ENCODE measurements around the gene UPK1B.

The UPK1B gene

GRCh38 chr3:119211193-119211592, 37.8 kb downstream of the UPK1B start:
- Histone ChIP-seq H3K9me3 (ENCODE audit: control insufficient read depth, low read length) (no peaks in the 10 kb centered on the region), H3K4me3 (ENCODE audit: low read length) (no peak overlapping the region), H3K27me3 (ENCODE audit: control insufficient read depth, insufficient read depth, low read length) (no peaks in the 10 kb centered on the region), H3K9ac (ENCODE audit: low read length) (no peak overlapping the region), H3K4me1 (ENCODE audit: control insufficient read depth, insufficient read depth, low read length) (peaks cover 70% of the 10 kb centered on the region), H3K36me3 (ENCODE audit: control insufficient read depth, insufficient read depth, low read length) (peaks cover 16% of the 10 kb centered on the region)

DNA sequence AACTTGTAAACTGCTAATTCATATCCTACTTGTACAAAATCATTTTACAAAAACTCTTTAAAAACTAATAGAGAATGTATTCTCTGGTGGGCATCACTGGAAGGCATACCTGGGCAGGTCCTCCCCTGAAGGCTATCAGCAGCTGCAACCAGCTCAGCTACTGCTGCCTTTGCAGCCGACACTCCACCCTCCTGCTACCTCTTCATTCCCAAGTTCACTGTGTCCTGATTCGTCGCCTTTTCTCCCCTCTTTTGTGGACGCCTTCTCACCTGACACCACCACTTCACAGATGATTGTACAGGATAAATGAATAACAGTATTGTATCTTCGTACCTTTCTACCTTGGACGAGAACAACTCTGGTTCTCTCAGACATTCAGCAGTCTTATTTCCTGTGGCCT, 38.4 kb downstream of the UPK1B start:
- Histone ChIP-seq H3K4me1 (ENCODE audit: control insufficient read depth, insufficient read depth, low read length) (peaks cover 64% of the 10 kb centered on the region), H3K9ac (ENCODE audit: low read length) (no peak overlapping the region), H3K9me3 (ENCODE audit: control insufficient read depth, low read length) (no peaks in the 10 kb centered on the region), H3K36me3 (ENCODE audit: control insufficient read depth, insufficient read depth, low read length) (peaks cover 16% of the 10 kb centered on the region), H3K4me3 (ENCODE audit: low read length) (no peak overlapping the region), H3K27me3 (ENCODE audit: control insufficient read depth, insufficient read depth, low read length) (no peaks in the 10 kb centered on the region)

DNA sequence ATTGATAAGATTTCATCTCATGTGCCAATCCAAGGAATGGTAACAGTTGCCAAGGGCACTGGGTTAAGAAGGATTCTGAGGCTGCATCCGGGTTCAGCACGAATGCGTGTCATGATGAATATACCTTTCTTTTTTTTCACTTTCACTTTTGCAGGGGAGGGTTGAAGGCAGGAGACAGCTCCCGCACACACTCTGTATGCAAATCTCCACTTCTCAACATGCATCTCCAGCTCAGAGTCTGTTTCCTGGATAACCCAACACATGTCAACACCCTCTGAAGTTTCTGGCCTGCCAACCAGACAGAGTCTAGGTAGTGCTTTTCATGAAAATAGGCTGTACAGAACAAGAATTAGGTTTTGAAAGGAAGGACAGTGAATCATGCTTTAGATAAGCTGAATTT, 45.7 kb downstream of the UPK1B start:
- H3K4me1 ChIP-seq (ENCODE audit: control insufficient read depth, insufficient read depth, low read length), result peaks cover 38% of the 10 kb centered on the region
- no peak overlapping the region for H3K4me3 ChIP-seq (ENCODE audit: low read length)
- H3K9me3 ChIP-seq (ENCODE audit: control insufficient read depth, low read length), result no peaks in the 10 kb centered on the region
- H3K9ac ChIP-seq (ENCODE audit: low read length), result peak overlapping the region; percentile 4
- H3K27me3 ChIP-seq (ENCODE audit: control insufficient read depth, insufficient read depth, low read length), result no peaks in the 10 kb centered on the region
- peaks cover 19% of the 10 kb centered on the region for H3K36me3 ChIP-seq (ENCODE audit: control insufficient read depth, insufficient read depth, low read length)

GRCh38 chr3:119220198-119220597, 46.8 kb downstream of the UPK1B start:
- Histone ChIP-seq H3K4me3 (ENCODE audit: low read length) (no peak overlapping the region), H3K9me3 (ENCODE audit: control insufficient read depth, low read length) (no peaks in the 10 kb centered on the region), H3K36me3 (ENCODE audit: control insufficient read depth, insufficient read depth, low read length) (peaks cover 19% of the 10 kb centered on the region), H3K4me1 (ENCODE audit: control insufficient read depth, insufficient read depth, low read length) (peaks cover 34% of the 10 kb centered on the region), H3K27me3 (ENCODE audit: control insufficient read depth, insufficient read depth, low read length) (no peaks in the 10 kb centered on the region), H3K9ac (ENCODE audit: low read length) (no peak overlapping the region)

- Histone ChIP-seq H3K9ac (ENCODE audit: low read length) (no peak overlapping the region), H3K4me1 (ENCODE audit: control insufficient read depth, insufficient read depth, low read length) (peaks cover 36% of the 10 kb centered on the region), H3K27me3 (ENCODE audit: control insufficient read depth, insufficient read depth, low read length) (no peaks in the 10 kb centered on the region), H3K4me3 (ENCODE audit: low read length) (no peak overlapping the region), H3K36me3 (ENCODE audit: control insufficient read depth, insufficient read depth, low read length) (peaks cover 10% of the 10 kb centered on the region), H3K9me3 (ENCODE audit: control insufficient read depth, low read length) (no peaks in the 10 kb centered on the region)
Observed at GRCh38 chr3:119220970-119221667, 47.7 kb downstream of the UPK1B start.

GRCh38 chr3:119221779-119222320, 48.5 kb downstream of the UPK1B start:
- Histone ChIP-seq H3K4me1 (ENCODE audit: control insufficient read depth, insufficient read depth, low read length) (peaks cover 42% of the 10 kb centered on the region), H3K4me3 (ENCODE audit: low read length) (no peak overlapping the region), H3K9me3 (ENCODE audit: control insufficient read depth, low read length) (no peaks in the 10 kb centered on the region), H3K36me3 (ENCODE audit: control insufficient read depth, insufficient read depth, low read length) (peaks cover 9% of the 10 kb centered on the region), H3K27me3 (ENCODE audit: control insufficient read depth, insufficient read depth, low read length) (no peaks in the 10 kb centered on the region), H3K9ac (ENCODE audit: low read length) (no peak overlapping the region)

DNA sequence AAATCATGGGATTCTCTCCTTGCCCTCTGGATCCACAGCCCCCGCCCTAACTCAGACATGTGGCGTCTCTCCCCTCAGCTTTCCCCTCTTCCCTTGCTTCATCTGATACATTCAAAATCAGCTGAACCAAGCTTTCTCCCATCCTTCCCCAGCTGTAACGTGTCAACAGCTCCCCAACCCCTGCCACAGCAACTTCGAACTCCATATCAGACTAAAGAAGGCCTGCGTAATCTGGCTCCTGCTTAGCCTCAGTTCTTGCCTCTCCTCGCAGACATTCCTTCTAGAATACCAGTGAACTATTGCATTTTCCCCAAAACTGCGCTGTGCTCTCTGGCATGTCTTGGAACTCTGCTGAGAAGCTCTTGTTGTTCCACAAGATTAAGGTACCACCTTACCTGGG, 49.0 kb downstream of the UPK1B start:
- Histone ChIP-seq H3K4me3 (ENCODE audit: low read length) (no peak overlapping the region), H3K9me3 (ENCODE audit: control insufficient read depth, low read length) (no peaks in the 10 kb centered on the region), H3K4me1 (ENCODE audit: control insufficient read depth, insufficient read depth, low read length) (peaks cover 46% of the 10 kb centered on the region), H3K27me3 (ENCODE audit: control insufficient read depth, insufficient read depth, low read length) (no peaks in the 10 kb centered on the region), H3K36me3 (ENCODE audit: control insufficient read depth, insufficient read depth, low read length) (peaks cover 9% of the 10 kb centered on the region), H3K9ac (ENCODE audit: low read length) (no peak overlapping the region)

GRCh38 chr3:119223511-119223910, 50.1 kb downstream of the UPK1B start:
- Histone ChIP-seq H3K4me1 (ENCODE audit: control insufficient read depth, insufficient read depth, low read length) (peaks cover 53% of the 10 kb centered on the region), H3K9ac (ENCODE audit: low read length) (no peak overlapping the region), H3K27me3 (ENCODE audit: control insufficient read depth, insufficient read depth, low read length) (no peaks in the 10 kb centered on the region), H3K9me3 (ENCODE audit: control insufficient read depth, low read length) (no peaks in the 10 kb centered on the region), H3K36me3 (ENCODE audit: control insufficient read depth, insufficient read depth, low read length) (peaks cover 9% of the 10 kb centered on the region), H3K4me3 (ENCODE audit: low read length) (no peak overlapping the region)

GRCh38 chr3:119225121-119225520, 51.7 kb downstream of the UPK1B start:
- Histone ChIP-seq H3K36me3 (ENCODE audit: control insufficient read depth, insufficient read depth, low read length) (peaks cover 9% of the 10 kb centered on the region), H3K4me3 (ENCODE audit: low read length) (no peak overlapping the region), H3K4me1 (ENCODE audit: control insufficient read depth, insufficient read depth, low read length) (peaks cover 43% of the 10 kb centered on the region), H3K9ac (ENCODE audit: low read length) (no peak overlapping the region), H3K9me3 (ENCODE audit: control insufficient read depth, low read length) (no peaks in the 10 kb centered on the region), H3K27me3 (ENCODE audit: control insufficient read depth, insufficient read depth, low read length) (no peaks in the 10 kb centered on the region)

GRCh38 chr3:119227070-119227850, 53.9 kb downstream of the UPK1B start:
- Histone ChIP-seq H3K4me1 (ENCODE audit: control insufficient read depth, insufficient read depth, low read length) (peaks cover 30% of the 10 kb centered on the region), H3K9me3 (ENCODE audit: control insufficient read depth, low read length) (no peaks in the 10 kb centered on the region), H3K27me3 (ENCODE audit: control insufficient read depth, insufficient read depth, low read length) (no peaks in the 10 kb centered on the region), H3K4me3 (ENCODE audit: low read length) (no peak overlapping the region), H3K9ac (ENCODE audit: low read length) (no peak overlapping the region), H3K36me3 (ENCODE audit: control insufficient read depth, insufficient read depth, low read length) (peaks cover 9% of the 10 kb centered on the region)

- no peaks in the 10 kb centered on the region for H3K27me3 ChIP-seq (ENCODE audit: control insufficient read depth, insufficient read depth, low read length)
- no peaks in the 10 kb centered on the region for H3K9me3 ChIP-seq (ENCODE audit: control insufficient read depth, low read length)
- no peak overlapping the region for H3K4me3 ChIP-seq (ENCODE audit: low read length)
- no peak overlapping the region for H3K9ac ChIP-seq (ENCODE audit: low read length)
- peaks cover 5% of the 10 kb centered on the region for H3K36me3 ChIP-seq (ENCODE audit: control insufficient read depth, insufficient read depth, low read length)
- peaks cover 30% of the 10 kb centered on the region for H3K4me1 ChIP-seq (ENCODE audit: control insufficient read depth, insufficient read depth, low read length)
Observed at GRCh38 chr3:119228373-119229145, 55.2 kb downstream of the UPK1B start.

DNA sequence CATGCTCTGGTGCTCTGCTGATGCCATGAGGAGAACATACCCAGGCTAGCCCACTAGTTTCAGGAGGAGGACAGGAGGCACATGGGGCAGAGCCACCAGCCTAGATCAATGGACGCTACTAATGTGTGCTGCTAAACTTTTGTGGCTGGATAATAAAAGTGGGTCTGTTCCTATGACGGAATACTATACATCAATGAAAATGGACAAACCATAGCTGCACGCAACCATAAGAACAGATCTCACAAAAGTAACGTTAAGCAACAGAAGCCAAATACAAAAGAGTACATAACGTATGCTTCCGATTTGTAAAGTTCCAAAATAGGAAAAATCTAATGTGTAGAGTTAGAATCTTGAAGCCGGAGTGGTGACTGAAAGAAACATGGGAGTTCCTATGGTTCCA, 55.8 kb downstream of the UPK1B start:
- H3K9me3 ChIP-seq (ENCODE audit: control insufficient read depth, low read length), result no peaks in the 10 kb centered on the region
- H3K4me3 ChIP-seq (ENCODE audit: low read length), result no peak overlapping the region
- H3K27me3 ChIP-seq (ENCODE audit: control insufficient read depth, insufficient read depth, low read length), result no peaks in the 10 kb centered on the region
- H3K9ac ChIP-seq (ENCODE audit: low read length), result no peak overlapping the region
- no peaks in the 10 kb centered on the region for H3K36me3 ChIP-seq (ENCODE audit: control insufficient read depth, insufficient read depth, low read length)
- peaks cover 30% of the 10 kb centered on the region for H3K4me1 ChIP-seq (ENCODE audit: control insufficient read depth, insufficient read depth, low read length)

Data from mucosa of stomach (tissue), 1 donor.